ENCODE measurements around the gene LIN9. TPM values are rescaled to one million over a fixed set of nuclear protein-coding genes. Genes with fewer than 3 reads are reported as not detected.

The LIN9 gene
- total and polyA plus RNA-seq, 2 experiments from 2014 or later = 3.9 to 4.0 TPM

- Histone ChIP-seq H3K4me3 (no peak overlapping the region), H2AFZ (no peak overlapping the region), H3K27me3 (replicated peaks; ENCODE audit: insufficient read depth) (no peaks in the 10 kb centered on the region), H4K20me1 (ENCODE audit: insufficient read depth) (no peaks in the 10 kb centered on the region), H3K9me2 (ENCODE audit: insufficient read depth) (no peaks in the 10 kb centered on the region), H3K4me2 (ENCODE audit: unreplicated experiment) (no peak overlapping the region), H3K4me1 (ENCODE audit: insufficient read depth) (no peaks in the 10 kb centered on the region), H3F3A (ENCODE audit: insufficient read depth) (no peaks in the 10 kb centered on the region), H3K9me3 (ENCODE audit: low read depth) (no peaks in the 10 kb centered on the region), H3K9ac (no peak overlapping the region), H3K27ac (no peak overlapping the region), H3K36me3 (ENCODE audit: low read depth) (no peaks in the 10 kb centered on the region), H3K79me2 (ENCODE audit: insufficient read depth) (no peaks in the 10 kb centered on the region)
- DNase-seq = no peak
- 67 to 68% methylated on average over 15 of the region's 15 CpGs for WGBS, 2 experiments (ENCODE audit: low coverage in 1 of 2, low lambda C conversion rate in 2 of 2, missing lambda C conversion rate in 2 of 2)
- TF ChIP-seq EZH2phosphoT487 (IDR thresholded peaks at IDR 0.05; ENCODE audit: insufficient read depth, low read depth) (no peak), EZH2 (IDR thresholded peaks at IDR 0.05; ENCODE audit: insufficient read depth, poor library complexity, severe bottlenecking) (no peak)
- in situ Hi-C loops (cut with MboI) = no loop called here
These were observed 44.9 kb upstream of the LIN9 start for GRCh38 chr1:226353698-226354525.

GRCh38 chr1:226351709-226352108, 42.7 kb upstream of the LIN9 start:
- Histone ChIP-seq H3K4me3 (no peak overlapping the region), H3K4me1 (ENCODE audit: insufficient read depth) (no peaks in the 10 kb centered on the region), H3K27me3 (replicated peaks; ENCODE audit: insufficient read depth) (no peaks in the 10 kb centered on the region), H4K20me1 (ENCODE audit: insufficient read depth) (no peaks in the 10 kb centered on the region), H3K9ac (no peak overlapping the region), H2AFZ (no peak overlapping the region), H3K79me2 (ENCODE audit: insufficient read depth) (no peaks in the 10 kb centered on the region), H3F3A (ENCODE audit: insufficient read depth) (no peaks in the 10 kb centered on the region), H3K4me2 (ENCODE audit: unreplicated experiment) (no peak overlapping the region), H3K36me3 (ENCODE audit: low read depth) (no peaks in the 10 kb centered on the region), H3K9me3 (ENCODE audit: low read depth) (no peaks in the 10 kb centered on the region), H3K9me2 (ENCODE audit: insufficient read depth) (no peaks in the 10 kb centered on the region), H3K27ac (no peak overlapping the region)
- DNase-seq = no peak
- WGBS, 2 experiments (ENCODE audit: low coverage in 1 of 2, low lambda C conversion rate in 2 of 2, missing lambda C conversion rate in 2 of 2) = 47 to 51% methylated on average over 3 of the region's 3 CpGs
- in situ Hi-C loops (cut with MboI) = no loop called here
- TF ChIP-seq EZH2 (IDR thresholded peaks at IDR 0.05; ENCODE audit: insufficient read depth, poor library complexity, severe bottlenecking) (no peak), EZH2phosphoT487 (IDR thresholded peaks at IDR 0.05; ENCODE audit: insufficient read depth, low read depth) (no peak)

- no peaks in the 10 kb centered on the region for H4K20me1 ChIP-seq (ENCODE audit: insufficient read depth)
- no peaks in the 10 kb centered on the region for H3K4me1 ChIP-seq (ENCODE audit: insufficient read depth)
- H3K27ac ChIP-seq = no peak overlapping the region
- H3K36me3 ChIP-seq (ENCODE audit: low read depth) = no peaks in the 10 kb centered on the region
- no peak for DNase-seq
- H3K4me2 ChIP-seq (ENCODE audit: unreplicated experiment) = no peak overlapping the region
- WGBS, 2 experiments (ENCODE audit: low coverage in 1 of 2, low lambda C conversion rate in 2 of 2, missing lambda C conversion rate in 2 of 2) = 73 to 79% methylated on average over 9 of the region's 9 CpGs
- H3K9ac ChIP-seq = no peak overlapping the region
- H3K9me3 ChIP-seq (ENCODE audit: low read depth) = no peaks in the 10 kb centered on the region
- TF ChIP-seq EZH2 (IDR thresholded peaks at IDR 0.05; ENCODE audit: insufficient read depth, poor library complexity, severe bottlenecking) (no peak), EZH2phosphoT487 (IDR thresholded peaks at IDR 0.05; ENCODE audit: insufficient read depth, low read depth) (no peak)
- no peaks in the 10 kb centered on the region for H3F3A ChIP-seq (ENCODE audit: insufficient read depth)
- in situ Hi-C loops (cut with MboI) = no loop called here
- H3K4me3 ChIP-seq = no peak overlapping the region
- H3K9me2 ChIP-seq (ENCODE audit: insufficient read depth) = no peaks in the 10 kb centered on the region
- H3K79me2 ChIP-seq (ENCODE audit: insufficient read depth) = no peaks in the 10 kb centered on the region
- no peaks in the 10 kb centered on the region for H3K27me3 ChIP-seq (replicated peaks; ENCODE audit: insufficient read depth)
- no peak overlapping the region for H2AFZ ChIP-seq
These were observed 41.5 kb upstream of the LIN9 start for GRCh38 chr1:226350519-226350865.

GRCh38 chr1:226349801-226350518, 41.0 kb upstream of the LIN9 start:
- no peaks in the 10 kb centered on the region for H3K4me1 ChIP-seq (ENCODE audit: insufficient read depth)
- TF ChIP-seq EZH2phosphoT487 (IDR thresholded peaks at IDR 0.05; ENCODE audit: insufficient read depth, low read depth) = no peak
- no peak for TF ChIP-seq EZH2 (IDR thresholded peaks at IDR 0.05; ENCODE audit: insufficient read depth, poor library complexity, severe bottlenecking)
- no peak overlapping the region for H2AFZ ChIP-seq
- no peaks in the 10 kb centered on the region for H3F3A ChIP-seq (ENCODE audit: insufficient read depth)
- H4K20me1 ChIP-seq (ENCODE audit: insufficient read depth) = no peaks in the 10 kb centered on the region
- no peaks in the 10 kb centered on the region for H3K9me2 ChIP-seq (ENCODE audit: insufficient read depth)
- 69 to 71% methylated on average over 18 of the region's 18 CpGs for WGBS, 2 experiments (ENCODE audit: low coverage in 1 of 2, low lambda C conversion rate in 2 of 2, missing lambda C conversion rate in 2 of 2)
- H3K9ac ChIP-seq = no peak overlapping the region
- H3K27ac ChIP-seq = no peak overlapping the region
- in situ Hi-C loops (cut with MboI) = no loop called here
- DNase-seq = no peak
- no peaks in the 10 kb centered on the region for H3K9me3 ChIP-seq (ENCODE audit: low read depth)
- no peak overlapping the region for H3K4me2 ChIP-seq (ENCODE audit: unreplicated experiment)
- no peaks in the 10 kb centered on the region for H3K36me3 ChIP-seq (ENCODE audit: low read depth)
- H3K79me2 ChIP-seq (ENCODE audit: insufficient read depth) = no peaks in the 10 kb centered on the region
- no peak overlapping the region for H3K4me3 ChIP-seq
- H3K27me3 ChIP-seq (replicated peaks; ENCODE audit: insufficient read depth) = no peaks in the 10 kb centered on the region
